ENCODE results near the gene NOTUM.

- TF ChIP-seq EP300 (IDR thresholded peaks at IDR 0.05; ENCODE audit: low read length) (no peak), CEBPB (tag; IDR thresholded peaks at IDR 0.05) (no peak), TBP (optimal IDR thresholded peaks at IDR 0.05; ENCODE audit: low read depth, low read length) (no peak), POLR2A (conservative IDR thresholded peaks at IDR 0.05) (no peak), ZNF695 (CRISPR knock-in tag; IDR thresholded peaks at IDR 0.05) (no peak), YY1 (IDR thresholded peaks at IDR 0.05; ENCODE audit: borderline replicate concordance in 1 of 3, control insufficient read depth in 1 of 3, extremely low read depth in 1 of 3, insufficient read depth in 3 of 3, insufficient read length in 1 of 3, insufficient replicate concordance in 2 of 3, low read depth in 1 of 3, low read length in 2 of 3) (no peak)
Observed at GRCh38 chr17:82004517-82005455, 43.8 kb upstream of the NOTUM start.
